BJ (cell line): ENCODE measurements around the gene CREB3L2. TPM values are rescaled to one million over a fixed set of nuclear protein-coding genes. Genes with fewer than 3 reads are reported as not detected.

ENCODE experiments used
- CTCF ChIA-PET: fragments of 350-600 bp; formaldehyde crosslinking; extraction: SDS; loops from one replicate; lab custom pipeline; 2021; ENCODE audit warnings: antibody characterized with exemption, inconsistent platforms; lab: Yijun Ruan, JAX
- POLR2A ChIA-PET: fragments of 300-600 bp; sonication (Branson Sonifier 250); formaldehyde crosslinking; extraction: SDS; loops from one replicate; lab custom pipeline; 2021; ENCODE audit warnings: antibody characterized with exemption; lab: Charles Lee
- DNase-seq: peaks from one replicate; pipeline ENCODE4 v3.0.0-alpha.2; 2011; ENCODE audit warnings: low read depth
- H3K27me3 ChIP-seq: 2 replicates; pipeline ENCODE4 v1.6.0; 2011; ENCODE audit warnings: low read length; ENCODE audit not compliant: control insufficient read depth, insufficient read depth
- H3K36me3 ChIP-seq: 2 replicates; pipeline ENCODE4 v1.5.1; 2011; ENCODE audit warnings: low read length; ENCODE audit not compliant: control insufficient read depth, insufficient read depth
- H3K4me3 ChIP-seq: 2 replicates; pipeline ENCODE4 v1.5.1; 2011; ENCODE audit warnings: low read depth, mild to moderate bottlenecking, control low read depth, low read length
- polyA plus RNA-seq: library from polyadenylated mRNA; depleted of rRNA; stranded (reverse); fragments of >200 nt; gene quantifications from 2 replicates; pipeline ENCODE4 v1.2.3, GENCODE V29; 2011
- TF ChIP-seq, protein P1 (sequence below): IDR thresholded peaks from 2 replicates; pipeline ENCODE4 v1.5.1; 2011; ENCODE audit warnings: low read depth, mild to moderate bottlenecking, control low read depth, inconsistent platforms, low read length, moderate library complexity; ENCODE audit not compliant: insufficient read depth

CREB3L2 gene
- polyA plus RNA-seq, 1 experiment = 62.2 TPM

DNA sequence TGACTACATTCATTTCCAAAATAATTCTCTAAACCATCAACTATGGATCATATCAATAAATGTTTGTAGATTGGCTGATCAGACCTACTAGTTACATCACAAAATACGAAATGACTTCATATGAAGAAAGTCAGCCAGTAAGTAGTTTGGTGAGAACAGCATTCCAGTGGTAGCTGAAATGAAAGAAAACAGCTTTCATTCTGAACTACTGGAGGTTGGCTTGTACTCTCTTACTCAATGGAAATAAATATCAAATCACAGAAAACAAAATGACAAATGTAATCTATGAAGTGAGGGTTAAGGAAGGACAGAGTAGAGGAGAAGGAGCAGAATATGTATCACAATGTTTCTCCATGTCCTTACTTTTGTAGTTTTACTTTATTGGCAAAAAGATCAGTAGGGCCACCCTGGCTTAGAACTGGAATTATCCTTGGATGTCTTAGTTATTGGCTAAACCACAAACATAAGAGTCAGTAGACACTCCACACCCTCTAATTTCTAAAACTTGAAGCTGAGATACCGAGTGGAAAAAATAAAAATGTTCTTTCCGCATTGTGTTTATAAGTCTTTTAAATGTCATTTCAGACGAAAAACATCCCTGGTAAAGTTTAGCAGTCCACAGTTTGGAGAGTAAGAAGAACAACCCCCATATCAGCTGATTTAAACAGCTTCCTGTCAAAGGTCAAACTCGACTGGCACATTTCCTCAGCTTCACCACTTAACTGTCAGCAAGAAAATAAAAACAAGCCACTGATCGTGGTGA lies 81.1 kb downstream of the CREB3L2 start:
- no peak overlapping the region for H3K4me3 ChIP-seq
- no peaks in the 10 kb centered on the region for H3K36me3 ChIP-seq
- TF ChIP-seq, protein P1, sequence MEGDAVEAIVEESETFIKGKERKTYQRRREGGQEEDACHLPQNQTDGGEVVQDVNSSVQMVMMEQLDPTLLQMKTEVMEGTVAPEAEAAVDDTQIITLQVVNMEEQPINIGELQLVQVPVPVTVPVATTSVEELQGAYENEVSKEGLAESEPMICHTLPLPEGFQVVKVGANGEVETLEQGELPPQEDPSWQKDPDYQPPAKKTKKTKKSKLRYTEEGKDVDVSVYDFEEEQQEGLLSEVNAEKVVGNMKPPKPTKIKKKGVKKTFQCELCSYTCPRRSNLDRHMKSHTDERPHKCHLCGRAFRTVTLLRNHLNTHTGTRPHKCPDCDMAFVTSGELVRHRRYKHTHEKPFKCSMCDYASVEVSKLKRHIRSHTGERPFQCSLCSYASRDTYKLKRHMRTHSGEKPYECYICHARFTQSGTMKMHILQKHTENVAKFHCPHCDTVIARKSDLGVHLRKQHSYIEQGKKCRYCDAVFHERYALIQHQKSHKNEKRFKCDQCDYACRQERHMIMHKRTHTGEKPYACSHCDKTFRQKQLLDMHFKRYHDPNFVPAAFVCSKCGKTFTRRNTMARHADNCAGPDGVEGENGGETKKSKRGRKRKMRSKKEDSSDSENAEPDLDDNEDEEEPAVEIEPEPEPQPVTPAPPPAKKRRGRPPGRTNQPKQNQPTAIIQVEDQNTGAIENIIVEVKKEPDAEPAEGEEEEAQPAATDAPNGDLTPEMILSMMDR = no peak
- ChIA-PET CTCF (interaction anchor here (0.8 to 2.0 kb wide), 5 partner anchors 10 to 88 kb away, joined by 3 to 6 read pairs (median 3); partner anchors contain the start of gene CREB3L2), POLR2A (no interaction called here)
- no peak for DNase-seq
- H3K27me3 ChIP-seq = no peaks in the 10 kb centered on the region

DNA sequence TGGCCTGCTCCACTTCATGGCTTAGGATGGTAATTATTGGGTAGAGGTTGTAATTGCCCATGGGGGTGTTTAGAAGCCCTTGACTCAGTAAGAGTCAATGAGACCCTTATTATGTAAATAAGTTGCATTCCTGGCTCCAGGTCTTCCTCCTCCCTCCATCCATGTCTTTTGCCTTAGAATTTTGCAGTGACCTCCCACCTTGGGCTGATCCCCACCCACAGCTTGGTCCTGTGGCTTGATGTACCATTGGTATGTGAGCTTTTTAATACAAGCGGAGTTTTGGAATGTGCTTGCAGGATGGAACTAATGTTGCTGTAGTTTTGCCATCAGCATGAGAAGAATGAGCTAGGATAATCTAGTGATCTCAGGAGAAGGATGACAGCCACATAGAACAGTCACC lies 81.9 kb downstream of the CREB3L2 start:
- no peaks in the 10 kb centered on the region for H3K27me3 ChIP-seq
- no peak overlapping the region for H3K4me3 ChIP-seq
- no peak for DNase-seq
- ChIA-PET POLR2A (no interaction called here), CTCF (interaction anchor here (0.9 to 2.0 kb wide), 4 partner anchors 9 to 89 kb away, joined by 3 to 6 read pairs (median 4); partner anchors contain the start of gene CREB3L2)
- no peaks in the 10 kb centered on the region for H3K36me3 ChIP-seq
- TF ChIP-seq, protein P1 = no peak

DNA sequence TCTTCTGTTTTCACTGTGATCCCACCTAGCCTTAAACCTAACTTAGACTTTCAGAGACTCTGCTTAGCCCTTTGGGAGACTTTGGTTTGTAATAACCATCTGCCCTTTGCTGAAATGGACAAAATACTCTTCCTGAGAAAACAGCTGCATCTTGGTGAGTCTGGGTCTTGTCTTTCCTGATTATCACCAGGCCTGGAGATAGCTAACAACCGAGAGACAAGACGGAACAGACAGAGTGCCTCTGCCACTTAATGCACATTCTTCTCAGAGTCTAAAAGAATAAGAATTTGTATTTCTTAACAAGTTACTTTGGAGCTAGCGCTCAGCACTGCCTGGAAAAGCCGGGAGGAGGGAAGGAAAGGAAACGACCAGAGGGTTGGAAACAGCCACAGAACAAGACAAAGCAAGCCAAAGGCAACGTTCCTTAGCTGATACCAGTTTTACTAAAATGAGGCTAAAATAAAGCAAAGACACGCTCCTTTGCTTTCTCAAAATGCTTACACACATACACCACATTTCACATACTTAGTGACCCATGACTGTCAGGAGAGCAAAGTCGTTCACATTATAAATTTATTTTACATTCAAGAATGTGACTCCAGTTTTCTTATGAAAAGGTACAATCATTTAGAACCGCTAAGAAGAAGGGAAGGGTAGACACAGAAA lies 84.8 kb downstream of the CREB3L2 start:
- peaks cover 3% of the 10 kb centered on the region for H3K36me3 ChIP-seq
- H3K4me3 ChIP-seq = no peak overlapping the region
- ChIA-PET CTCF (interaction anchor here (0.9 kb wide), 2 partner anchors 14 to 16 kb away, joined by 3 to 6 read pairs; no protein-coding TSS in a partner anchor), POLR2A (interaction anchor here (0.6 kb wide), 1 partner anchor 36 kb away, joined by 3 read pairs; no protein-coding TSS in a partner anchor)
- TF ChIP-seq, protein P1 = no peak
- DNase-seq = no peak
- H3K27me3 ChIP-seq = no peaks in the 10 kb centered on the region

DNA sequence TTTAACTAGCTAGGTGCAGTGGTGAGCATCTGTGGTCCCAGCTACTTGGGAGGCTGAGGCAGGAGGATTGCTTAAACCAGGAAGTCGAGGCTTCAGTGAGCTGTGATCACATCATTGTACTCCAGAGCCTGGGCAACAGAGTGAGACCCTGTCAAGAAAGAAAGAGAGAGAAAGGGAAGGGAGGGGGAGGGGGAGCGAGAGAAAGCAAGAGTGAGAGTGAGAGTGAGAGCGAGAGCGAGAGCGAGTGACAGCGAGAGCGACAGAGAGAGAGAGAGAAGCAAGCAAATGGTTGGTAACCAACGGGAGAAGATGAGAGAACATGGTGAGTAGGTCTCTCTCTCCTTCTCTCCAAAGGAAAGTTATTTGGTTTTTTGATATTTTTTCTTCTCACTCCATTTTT lies 85.3 kb downstream of the CREB3L2 start:
- CTCF ChIA-PET = interaction anchor here (0.9 to 4.5 kb wide), 3 partner anchors 13 to 86 kb away, joined by 3 to 31 read pairs (median 6); partner anchors contain the start of gene CREB3L2
- H3K4me3 ChIP-seq = no peak overlapping the region
- no peak for DNase-seq
- H3K36me3 ChIP-seq = peaks cover 3% of the 10 kb centered on the region
- POLR2A ChIA-PET = no interaction called here
- TF ChIP-seq, protein P1 = no peak
- H3K27me3 ChIP-seq = no peaks in the 10 kb centered on the region

DNA sequence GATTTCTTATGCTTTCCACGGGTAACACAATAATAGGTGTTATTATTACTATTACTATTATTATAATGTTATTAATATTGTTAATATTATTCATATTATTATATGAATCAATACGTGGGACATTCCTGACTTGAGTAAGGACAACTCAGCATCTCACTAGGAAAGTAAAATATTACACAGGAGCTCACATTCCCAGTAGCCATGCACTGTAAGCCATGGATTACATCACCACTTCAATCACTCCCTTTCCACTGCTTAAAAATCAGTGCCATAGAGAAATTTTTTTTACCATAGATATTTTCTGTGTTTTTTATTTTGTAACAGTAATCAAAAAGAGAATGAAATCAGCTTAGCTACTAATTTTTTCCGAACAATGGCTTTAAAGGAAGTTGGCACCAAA lies 86.6 kb downstream of the CREB3L2 start:
- DNase-seq = no peak
- ChIA-PET POLR2A (interaction anchor here (0.6 kb wide), 1 partner anchor 90 kb away, joined by 3 read pairs; no protein-coding TSS in a partner anchor), CTCF (interaction anchor here (0.6 to 4.5 kb wide), 5 partner anchors 9 to 73 kb away, joined by 3 to 31 read pairs (median 4); no protein-coding TSS in a partner anchor)
- Histone ChIP-seq H3K36me3 (peaks cover 6% of the 10 kb centered on the region), H3K4me3 (no peak overlapping the region), H3K27me3 (no peaks in the 10 kb centered on the region)
- TF ChIP-seq, protein P1 = no peak
